Nephron progenitor cell (in vitro differentiated cells): ENCODE results near the gene ANXA3.
A peak's percentile ranks its signal among the peaks of the same experiment; 100 is the strongest.

ENCODE experiments used
- DNase-seq: peaks from one replicate; pipeline ENCODE4 v3.0.0; 2021
- H3K27ac Mint-ChIP-seq: 2 replicates; pipeline ENCODE4 v1.8.0; 2021; ENCODE audit warnings: mild to moderate bottlenecking, moderate library complexity, mixed read lengths
- H3K27me3 Mint-ChIP-seq: 2 replicates; pipeline ENCODE4 v1.8.0; 2021; ENCODE audit warnings: mild to moderate bottlenecking, low read depth, mixed read lengths; ENCODE audit not compliant: poor library complexity
- H3K36me3 Mint-ChIP-seq: 2 replicates; pipeline ENCODE4 v1.8.0; 2021; ENCODE audit warnings: low read depth, mixed read lengths
- H3K4me1 Mint-ChIP-seq: 2 replicates; pipeline ENCODE4 v1.8.0; 2021; ENCODE audit warnings: mixed read lengths
- H3K4me3 Mint-ChIP-seq: 2 replicates; pipeline ENCODE4 v1.8.0; 2021; ENCODE audit warnings: mild to moderate bottlenecking, moderate library complexity, mixed read lengths
- H3K9me3 Mint-ChIP-seq: 2 replicates; pipeline ENCODE4 v1.8.0; 2021; ENCODE audit warnings: mild to moderate bottlenecking, moderate library complexity, mixed read lengths
- TF ChIP-seq, protein P1 (sequence below): fragments of 200-600 bp; sonication (generic); IDR thresholded peaks from 2 replicates; pipeline ENCODE4 v1.5.0; 2021; ENCODE audit warnings: antibody characterized with exemption

ANXA3 gene

DNA sequence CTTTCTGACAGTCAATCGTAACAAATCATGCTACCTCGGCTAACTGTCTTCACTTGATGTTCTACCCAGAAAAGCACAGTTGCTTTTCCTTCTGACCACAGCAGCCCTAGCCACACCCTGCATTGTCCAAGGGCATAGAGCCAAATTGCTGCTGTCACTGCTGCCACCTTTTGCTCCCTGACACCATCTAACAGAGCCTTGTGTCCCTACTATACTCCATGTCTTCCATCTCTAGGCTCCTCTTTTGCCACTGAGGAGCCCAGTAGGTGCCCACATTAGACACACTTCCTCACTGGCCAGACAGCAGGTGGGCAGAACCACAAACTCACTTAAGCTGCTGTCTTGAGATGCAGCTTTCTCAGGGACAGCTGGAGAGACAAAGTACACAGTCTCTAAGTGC, 91.4 kb downstream of the ANXA3 start:
- Mint-ChIP-seq H3K27ac (no peak overlapping the region), H3K9me3 (no peaks in the 10 kb centered on the region), H3K27me3 (peaks cover 4% of the 10 kb centered on the region), H3K4me1 (peaks cover 22% of the 10 kb centered on the region), H3K36me3 (no peaks in the 10 kb centered on the region), H3K4me3 (no peak overlapping the region)
- TF ChIP-seq, protein P1, sequence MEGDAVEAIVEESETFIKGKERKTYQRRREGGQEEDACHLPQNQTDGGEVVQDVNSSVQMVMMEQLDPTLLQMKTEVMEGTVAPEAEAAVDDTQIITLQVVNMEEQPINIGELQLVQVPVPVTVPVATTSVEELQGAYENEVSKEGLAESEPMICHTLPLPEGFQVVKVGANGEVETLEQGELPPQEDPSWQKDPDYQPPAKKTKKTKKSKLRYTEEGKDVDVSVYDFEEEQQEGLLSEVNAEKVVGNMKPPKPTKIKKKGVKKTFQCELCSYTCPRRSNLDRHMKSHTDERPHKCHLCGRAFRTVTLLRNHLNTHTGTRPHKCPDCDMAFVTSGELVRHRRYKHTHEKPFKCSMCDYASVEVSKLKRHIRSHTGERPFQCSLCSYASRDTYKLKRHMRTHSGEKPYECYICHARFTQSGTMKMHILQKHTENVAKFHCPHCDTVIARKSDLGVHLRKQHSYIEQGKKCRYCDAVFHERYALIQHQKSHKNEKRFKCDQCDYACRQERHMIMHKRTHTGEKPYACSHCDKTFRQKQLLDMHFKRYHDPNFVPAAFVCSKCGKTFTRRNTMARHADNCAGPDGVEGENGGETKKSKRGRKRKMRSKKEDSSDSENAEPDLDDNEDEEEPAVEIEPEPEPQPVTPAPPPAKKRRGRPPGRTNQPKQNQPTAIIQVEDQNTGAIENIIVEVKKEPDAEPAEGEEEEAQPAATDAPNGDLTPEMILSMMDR = no peak
- no peak for DNase-seq

DNA sequence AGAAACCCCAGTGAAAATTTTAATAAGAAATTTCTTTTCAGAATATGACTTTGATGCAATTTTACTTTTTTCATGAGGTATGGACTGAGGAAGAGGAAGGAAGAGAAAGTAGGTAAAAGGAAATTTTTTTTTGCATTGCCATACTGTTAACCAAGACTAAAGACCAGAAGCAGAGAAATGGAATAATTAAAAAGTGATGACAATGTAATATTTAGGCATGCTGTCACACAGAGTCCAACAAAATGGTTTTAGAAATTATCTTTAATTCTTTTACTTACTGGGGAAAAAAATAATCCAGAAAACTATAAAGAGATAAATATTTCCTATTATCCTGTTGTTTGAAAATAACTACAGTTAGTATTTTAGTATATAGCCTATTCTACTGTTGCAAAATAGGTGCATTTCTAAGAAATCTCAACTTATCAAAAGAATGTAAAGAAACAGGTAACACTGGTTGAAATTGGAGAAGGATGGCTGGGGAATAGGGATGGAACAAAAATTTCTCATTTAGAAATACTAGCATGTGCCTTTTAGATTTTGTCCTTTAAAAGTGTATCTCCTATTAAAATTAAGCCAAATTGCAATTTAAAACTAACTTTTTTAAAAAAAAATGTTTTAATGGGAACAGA, 92.6 kb downstream of the ANXA3 start:
- TF ChIP-seq, protein P1 = no peak
- no peak for DNase-seq
- Mint-ChIP-seq H3K36me3 (no peaks in the 10 kb centered on the region), H3K9me3 (no peaks in the 10 kb centered on the region), H3K27ac (no peak overlapping the region), H3K27me3 (peaks cover 4% of the 10 kb centered on the region), H3K4me1 (peaks cover 13% of the 10 kb centered on the region), H3K4me3 (no peak overlapping the region)

DNA sequence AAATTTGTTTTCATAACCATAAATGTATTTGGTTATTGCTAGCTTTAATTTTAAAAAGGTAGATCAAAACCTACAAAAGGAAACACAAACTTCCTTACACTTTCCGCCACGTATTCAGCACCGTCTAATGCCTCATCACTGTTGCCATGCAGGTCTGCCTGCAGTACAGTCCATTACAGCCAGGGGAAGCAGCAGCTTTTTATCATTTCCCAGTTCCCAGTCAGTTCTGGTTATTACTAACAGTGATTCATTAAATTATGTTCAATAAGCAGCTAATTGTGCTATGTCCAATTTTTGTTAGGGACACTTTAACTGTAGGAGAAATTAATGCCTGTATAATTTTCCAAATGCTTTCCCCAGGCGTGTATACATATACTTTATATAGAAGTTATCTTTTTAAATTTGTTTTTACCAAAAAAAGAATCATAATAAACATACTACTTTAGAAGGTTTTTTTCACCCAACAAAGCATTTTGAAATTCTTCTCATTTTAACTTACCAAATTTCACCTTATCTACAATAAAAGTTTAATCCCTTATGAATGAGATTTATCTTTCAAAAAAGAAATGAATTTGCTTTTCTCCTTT, 93.3 kb downstream of the ANXA3 start:
- DNase-seq = peak; percentile 38
- H3K27ac Mint-ChIP-seq = no peak overlapping the region

DNA sequence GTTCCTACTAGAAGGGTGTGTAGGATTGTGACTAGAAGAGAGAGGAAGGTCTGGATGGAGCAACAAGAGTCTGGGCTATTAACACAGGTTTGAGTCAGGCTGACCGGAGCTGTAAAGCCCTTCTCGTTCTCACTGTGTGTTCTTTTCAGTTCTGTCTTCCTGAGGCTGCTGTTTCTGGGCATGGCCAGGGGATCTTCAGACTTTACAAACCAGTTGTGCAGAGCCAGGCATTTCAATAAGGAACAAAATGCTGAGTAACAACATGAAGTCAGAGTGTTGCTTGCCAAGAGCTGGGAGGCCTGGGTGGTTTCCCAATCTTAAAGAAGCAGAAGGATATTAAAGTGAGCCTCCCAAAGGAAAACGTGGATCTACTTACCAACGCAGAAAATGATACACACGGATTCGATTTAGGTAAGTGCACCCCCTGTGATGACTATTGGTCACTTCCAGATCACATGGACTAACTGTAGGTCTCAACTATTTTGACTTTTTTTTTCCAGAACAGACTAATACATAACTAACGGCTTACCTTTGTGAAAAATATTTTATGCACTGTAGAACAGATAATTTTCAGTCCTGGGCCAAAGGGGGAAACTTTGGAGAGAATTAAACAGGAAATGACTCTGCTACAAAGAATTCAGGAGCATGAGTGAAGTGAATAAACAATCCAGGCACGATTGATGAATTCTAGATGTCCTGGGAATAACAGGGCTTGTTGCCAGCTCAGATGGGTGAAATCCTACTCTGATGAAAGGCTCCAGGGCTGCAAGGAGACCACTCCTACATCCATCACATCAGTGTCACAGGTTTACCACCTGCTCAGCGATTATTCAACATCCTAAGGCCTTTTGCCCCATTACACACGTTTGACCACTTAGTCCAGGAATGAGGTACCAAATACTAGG, 94.5 kb downstream of the ANXA3 start:
- Mint-ChIP-seq H3K4me1 (peaks cover 13% of the 10 kb centered on the region), H3K9me3 (no peaks in the 10 kb centered on the region), H3K36me3 (no peaks in the 10 kb centered on the region), H3K27me3 (peaks cover 4% of the 10 kb centered on the region), H3K27ac (peak overlapping the region; percentile 78), H3K4me3 (no peak overlapping the region)
- no peak for DNase-seq
- TF ChIP-seq, protein P1 = no peak

More for the DNA sequence above, 93.3 kb downstream of the ANXA3 start:
- TF ChIP-seq, protein P1 = peak; percentile 77
- H3K4me1 Mint-ChIP-seq = peaks cover 13% of the 10 kb centered on the region
- no peaks in the 10 kb centered on the region for H3K9me3 Mint-ChIP-seq
- peaks cover 4% of the 10 kb centered on the region for H3K27me3 Mint-ChIP-seq
- H3K4me3 Mint-ChIP-seq = no peak overlapping the region
- no peaks in the 10 kb centered on the region for H3K36me3 Mint-ChIP-seq

DNA sequence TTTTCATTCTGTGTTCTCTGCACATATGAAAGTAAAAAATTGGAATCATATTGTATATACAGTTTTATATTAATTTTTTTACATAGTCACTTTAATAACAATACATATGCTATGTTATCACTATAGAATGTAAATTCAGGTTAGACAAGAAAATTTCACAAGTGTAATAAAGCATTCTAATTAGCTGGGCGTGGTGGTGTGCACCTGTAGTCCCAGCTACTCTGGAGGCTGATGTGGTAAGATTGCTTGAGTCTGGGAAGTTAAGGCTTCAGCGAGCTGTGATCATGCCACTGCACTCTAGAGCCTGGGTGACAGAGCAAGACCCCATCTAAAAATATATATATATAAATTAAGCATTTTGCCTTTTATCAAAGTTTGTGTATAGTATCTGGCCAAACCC, 95.7 kb downstream of the ANXA3 start:
- Mint-ChIP-seq H3K36me3 (no peaks in the 10 kb centered on the region), H3K9me3 (no peaks in the 10 kb centered on the region), H3K27ac (no peak overlapping the region), H3K4me3 (no peak overlapping the region), H3K27me3 (peaks cover 4% of the 10 kb centered on the region), H3K4me1 (peaks cover 13% of the 10 kb centered on the region)
- DNase-seq = no peak
- TF ChIP-seq, protein P1 = no peak
